Tibial nerve (tissue), 3 donors: ENCODE results near the gene KIDINS220.

Experiments
- POLR2A ChIP-seq, 2 donors: fragments of 450-650 bp; IDR thresholded peaks; one replicate each; pipeline ENCODE4 v1.6.1; 2017; ENCODE audit warnings: antibody characterized with exemption in 2 of 2, mild to moderate bottlenecking in 2 of 2, moderate library complexity in 2 of 2
- TF ChIP-seq, protein P1 (sequence below), 5 experiments: fragments of 200-600 bp in 3 of 5; fragments of 450-650 bp in 2 of 5; sonication (generic) in 3 of 5; IDR thresholded peaks; one replicate each; pipeline ENCODE4 v1.5.1; 2016 to 2019; ENCODE audit warnings: antibody characterized with exemption in 5 of 5, mild to moderate bottlenecking in 3 of 5, moderate library complexity in 2 of 5

DNA sequence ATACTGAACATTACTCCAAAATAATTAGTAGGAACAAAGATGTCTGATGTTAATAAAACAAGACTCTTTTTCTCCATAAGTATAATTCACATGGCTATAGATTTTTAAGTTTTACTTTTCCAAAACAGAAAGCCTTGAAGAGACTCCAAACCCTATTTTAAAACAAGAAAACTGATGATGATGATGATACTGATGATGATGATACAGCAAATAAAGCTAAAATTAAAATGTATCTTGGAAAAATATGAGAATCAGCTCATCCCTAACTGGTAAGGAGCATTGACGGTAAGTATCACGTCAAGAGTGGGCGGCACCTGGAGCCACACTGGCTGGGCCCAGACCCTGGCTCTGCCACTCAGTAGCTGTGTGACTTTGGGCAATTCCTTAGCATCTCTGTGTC is 116.0 kb downstream of the KIDINS220 start:
- TF ChIP-seq, protein P1, sequence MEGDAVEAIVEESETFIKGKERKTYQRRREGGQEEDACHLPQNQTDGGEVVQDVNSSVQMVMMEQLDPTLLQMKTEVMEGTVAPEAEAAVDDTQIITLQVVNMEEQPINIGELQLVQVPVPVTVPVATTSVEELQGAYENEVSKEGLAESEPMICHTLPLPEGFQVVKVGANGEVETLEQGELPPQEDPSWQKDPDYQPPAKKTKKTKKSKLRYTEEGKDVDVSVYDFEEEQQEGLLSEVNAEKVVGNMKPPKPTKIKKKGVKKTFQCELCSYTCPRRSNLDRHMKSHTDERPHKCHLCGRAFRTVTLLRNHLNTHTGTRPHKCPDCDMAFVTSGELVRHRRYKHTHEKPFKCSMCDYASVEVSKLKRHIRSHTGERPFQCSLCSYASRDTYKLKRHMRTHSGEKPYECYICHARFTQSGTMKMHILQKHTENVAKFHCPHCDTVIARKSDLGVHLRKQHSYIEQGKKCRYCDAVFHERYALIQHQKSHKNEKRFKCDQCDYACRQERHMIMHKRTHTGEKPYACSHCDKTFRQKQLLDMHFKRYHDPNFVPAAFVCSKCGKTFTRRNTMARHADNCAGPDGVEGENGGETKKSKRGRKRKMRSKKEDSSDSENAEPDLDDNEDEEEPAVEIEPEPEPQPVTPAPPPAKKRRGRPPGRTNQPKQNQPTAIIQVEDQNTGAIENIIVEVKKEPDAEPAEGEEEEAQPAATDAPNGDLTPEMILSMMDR (IDR thresholded peaks at IDR 0.05) = no peak
- TF ChIP-seq POLR2A (IDR thresholded peaks at IDR 0.05) = no peak
